D341Med (cell line): ENCODE results near the gene PDSS2.

Experiments used
- DNase-seq: peaks from one replicate; pipeline ENCODE4 v3.0.0; 2012; ENCODE audit warnings: low spot score

The PDSS2 gene

GRCh38 chr6:107271208-107271790 is 188.1 kb downstream of the PDSS2 start:
- DNase-seq, result no peak

DNA sequence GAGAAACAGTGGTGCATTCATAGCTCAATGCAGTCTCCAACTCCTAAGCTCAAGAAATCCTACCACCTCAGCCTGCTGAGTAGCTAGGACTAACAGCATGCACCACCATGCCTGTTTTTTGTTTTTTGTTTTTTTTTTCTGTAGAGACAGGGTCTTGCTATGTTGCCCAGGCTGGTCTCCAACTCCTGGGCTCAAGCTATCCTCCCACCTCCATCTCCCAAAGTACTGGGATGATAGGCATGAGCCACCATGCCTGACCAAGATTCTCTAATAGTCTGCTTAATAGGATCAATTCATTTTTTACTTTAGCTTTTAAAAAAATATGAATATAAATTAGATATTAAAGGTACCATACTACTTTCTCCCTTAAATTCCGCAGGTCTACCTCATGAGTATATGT is 191.7 kb downstream of the PDSS2 start:
- no peak for DNase-seq

DNA sequence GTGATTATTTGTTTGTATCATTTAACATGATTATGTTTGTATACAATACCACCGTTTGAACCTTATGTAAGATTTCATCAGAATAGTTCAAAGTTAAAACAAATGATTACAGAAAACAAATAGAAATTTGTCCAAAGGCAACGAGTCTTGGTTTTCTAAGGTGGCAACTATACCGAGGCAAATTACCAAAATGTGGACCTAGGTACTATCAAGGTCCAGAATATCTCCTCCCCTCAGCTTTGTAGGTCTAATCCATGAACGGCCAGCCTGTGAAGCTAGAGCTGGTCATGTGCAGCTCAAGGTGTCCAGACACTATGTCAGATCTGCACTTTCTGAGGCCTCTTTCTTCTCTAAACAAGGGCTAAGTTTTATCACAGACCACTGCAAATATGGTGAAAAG is 192.4 kb downstream of the PDSS2 start:
- no peak for DNase-seq

- no peak for DNase-seq
Observed at GRCh38 chr6:107266563-107266962, 192.8 kb downstream of the PDSS2 start.

DNA sequence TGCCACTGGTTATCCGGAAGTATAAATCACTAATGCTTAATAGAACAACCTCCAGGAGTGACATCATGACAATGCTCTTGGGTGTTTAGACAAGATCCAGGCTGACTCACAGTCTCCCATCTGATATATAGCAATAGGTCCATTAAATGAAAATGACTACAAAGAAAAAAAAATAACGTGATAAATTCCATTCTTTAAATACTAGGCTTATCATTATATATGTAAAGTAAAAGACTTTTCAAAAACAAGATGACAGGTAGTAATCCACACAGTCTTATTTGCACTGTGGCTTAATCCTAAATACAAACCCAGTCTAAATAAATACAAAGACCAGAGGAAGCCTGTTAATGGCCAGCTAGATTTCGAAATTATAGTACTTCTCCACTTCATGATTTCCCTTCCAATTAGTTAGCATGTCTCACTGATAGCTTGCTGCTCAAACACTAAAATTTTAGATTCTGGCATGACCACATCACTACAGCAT is 195.0 kb downstream of the PDSS2 start:
- no peak for DNase-seq

- DNase-seq, result no peak
Observed at GRCh38 chr6:107259951-107260350, 199.4 kb downstream of the PDSS2 start.

DNA sequence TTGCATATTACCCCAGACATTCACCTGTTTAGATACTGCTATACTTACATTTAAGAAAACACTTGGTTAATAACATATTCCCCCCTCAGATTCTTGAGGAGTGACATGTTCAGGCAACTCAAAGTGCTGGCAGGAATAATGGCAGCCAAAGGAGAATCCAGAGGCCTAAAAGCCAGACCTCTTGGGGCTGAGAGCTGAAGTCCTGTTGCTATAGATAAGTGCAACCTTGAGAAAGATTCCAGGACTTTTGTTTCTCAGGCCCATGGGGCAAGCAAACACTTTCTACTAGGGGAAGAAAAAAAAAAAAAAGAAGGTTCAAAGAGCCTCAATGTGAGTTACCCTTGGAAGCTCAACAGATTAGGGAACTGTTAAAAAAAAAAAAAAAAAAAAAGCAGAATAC is 211.2 kb downstream of the PDSS2 start:
- DNase-seq, result no peak

DNA sequence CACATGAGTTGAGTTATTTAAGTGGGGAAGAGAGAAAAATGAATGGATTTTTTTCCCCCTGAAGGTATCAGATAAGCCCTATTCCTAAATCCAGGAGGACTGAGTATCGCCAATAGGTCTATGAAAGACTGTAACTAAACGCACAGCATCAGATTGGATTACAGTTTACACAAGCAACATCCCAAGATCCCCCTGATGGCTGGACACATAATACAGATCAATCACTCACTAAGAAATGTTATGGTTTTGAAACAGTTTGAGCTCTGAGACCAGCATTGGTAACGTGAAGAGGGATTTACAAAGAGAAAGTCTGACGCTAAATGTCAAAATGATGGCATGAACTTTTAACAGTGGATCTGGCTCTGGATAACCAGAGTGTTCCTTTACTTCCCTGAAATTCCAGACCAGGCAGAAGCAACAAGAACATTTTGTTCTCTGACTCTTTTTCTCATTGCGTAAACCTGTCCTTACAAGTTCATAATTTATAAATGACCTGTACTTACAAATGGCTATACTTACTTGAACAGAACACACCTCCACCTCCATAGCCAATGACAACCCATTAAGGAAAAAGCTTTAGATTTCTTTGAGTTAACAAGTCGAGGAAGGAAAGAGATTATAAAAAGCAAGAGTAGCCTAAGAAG is 212.3 kb downstream of the PDSS2 start:
- no peak for DNase-seq

GRCh38 chr6:107246249-107246971 is 213.0 kb downstream of the PDSS2 start:
- DNase-seq, result no peak

GRCh38 chr6:107244742-107245480 is 214.5 kb downstream of the PDSS2 start:
- DNase-seq, result peak; percentile 30

DNA sequence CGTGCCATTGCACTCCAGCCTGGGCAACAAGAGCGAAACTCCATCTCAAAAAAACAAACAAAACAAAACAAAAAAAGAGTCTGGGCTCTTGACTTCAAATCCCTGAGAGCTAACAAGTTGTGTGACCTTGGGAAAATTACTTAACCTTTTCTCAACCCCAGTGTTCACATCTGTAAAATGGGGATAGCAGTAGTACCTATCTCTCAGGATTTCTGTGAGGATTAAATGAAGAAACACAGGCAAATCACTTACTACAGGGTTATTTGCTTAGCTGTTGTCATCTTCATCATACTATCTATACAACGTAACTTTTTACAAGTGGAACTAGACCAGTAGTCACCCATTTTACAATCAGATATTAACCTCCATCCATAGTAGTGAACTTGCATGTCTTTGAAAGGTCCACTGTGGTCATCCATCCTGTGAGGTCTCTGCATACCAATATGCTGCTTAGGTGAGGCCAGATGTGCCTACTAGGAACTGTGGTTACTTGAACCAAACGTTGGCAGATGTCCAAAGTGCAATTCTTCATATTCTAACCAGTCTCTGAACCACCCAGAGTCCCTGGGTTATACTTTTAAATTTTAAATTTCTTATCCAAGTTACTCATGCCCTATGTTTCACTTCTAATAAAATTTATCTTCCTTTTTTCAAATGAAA is 215.2 kb downstream of the PDSS2 start:
- DNase-seq, result no peak

DNA sequence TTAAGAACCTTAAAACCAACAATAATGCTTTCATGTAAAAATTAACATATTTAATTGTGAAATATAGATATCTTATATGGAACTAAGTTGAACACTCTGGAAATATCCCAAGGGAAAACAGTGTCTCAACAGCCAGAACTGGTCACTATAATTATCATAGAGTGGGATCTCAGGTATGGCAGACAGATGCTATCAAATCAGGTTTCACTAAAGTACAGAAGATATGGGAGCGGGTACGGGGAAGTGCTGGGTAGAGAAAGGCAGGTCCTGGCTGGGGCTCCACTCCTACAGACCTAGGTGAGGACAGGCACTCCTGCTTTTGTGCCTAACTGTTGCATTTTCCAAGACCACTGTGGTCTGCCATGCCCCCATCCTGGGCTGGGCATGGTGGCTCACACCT is 215.9 kb downstream of the PDSS2 start:
- no peak for DNase-seq

DNA sequence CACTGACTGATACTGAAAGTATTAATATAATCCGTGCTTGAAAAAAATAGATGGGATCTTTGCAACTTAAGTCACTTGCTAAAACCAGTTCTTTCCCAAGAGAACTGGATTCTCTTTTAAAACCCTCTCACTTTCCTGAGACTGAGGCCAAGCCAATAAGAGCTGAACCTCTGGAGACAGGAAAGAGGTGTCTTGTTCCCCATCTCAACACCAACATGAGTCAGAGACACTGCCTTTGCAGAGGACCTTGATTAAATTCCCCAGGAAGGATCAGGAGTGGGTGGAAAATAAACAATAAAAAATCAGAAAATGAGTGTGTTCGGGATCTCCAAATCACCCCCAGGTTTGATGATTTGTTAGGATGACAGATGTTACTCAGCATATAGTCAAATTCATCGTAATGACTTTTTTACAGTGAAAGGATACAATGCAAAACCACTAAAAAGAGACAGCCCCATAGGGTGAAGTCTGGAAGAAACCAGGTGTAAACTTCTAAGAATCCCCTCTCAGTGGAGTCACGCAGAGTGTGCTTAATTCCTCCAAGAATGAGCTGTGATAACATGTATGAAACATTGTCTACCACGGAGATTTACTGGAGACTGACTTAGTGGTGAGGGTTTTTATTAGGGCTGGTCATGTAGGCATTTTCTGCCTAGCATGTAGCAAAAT is 221.2 kb downstream of the PDSS2 start:
- peak; percentile 32 for DNase-seq

DNA sequence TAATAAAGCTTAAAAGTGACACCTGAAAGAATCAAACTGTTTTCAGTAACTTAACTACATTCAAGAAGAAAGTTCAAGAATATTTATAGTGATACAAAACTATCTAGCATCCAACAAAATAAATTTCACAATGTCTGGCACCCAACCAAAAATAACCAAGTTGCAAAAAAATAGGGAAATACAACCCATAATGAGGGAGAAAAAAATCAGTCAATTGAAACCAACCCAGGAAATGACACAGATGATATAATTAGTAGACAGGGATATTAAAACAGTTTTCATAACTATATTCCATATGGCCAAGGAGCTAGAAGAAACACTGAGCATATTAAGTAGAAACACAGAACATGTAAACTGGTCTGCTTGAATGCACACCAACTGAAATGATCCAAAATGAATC is 223.9 kb downstream of the PDSS2 start:
- no peak for DNase-seq

DNA sequence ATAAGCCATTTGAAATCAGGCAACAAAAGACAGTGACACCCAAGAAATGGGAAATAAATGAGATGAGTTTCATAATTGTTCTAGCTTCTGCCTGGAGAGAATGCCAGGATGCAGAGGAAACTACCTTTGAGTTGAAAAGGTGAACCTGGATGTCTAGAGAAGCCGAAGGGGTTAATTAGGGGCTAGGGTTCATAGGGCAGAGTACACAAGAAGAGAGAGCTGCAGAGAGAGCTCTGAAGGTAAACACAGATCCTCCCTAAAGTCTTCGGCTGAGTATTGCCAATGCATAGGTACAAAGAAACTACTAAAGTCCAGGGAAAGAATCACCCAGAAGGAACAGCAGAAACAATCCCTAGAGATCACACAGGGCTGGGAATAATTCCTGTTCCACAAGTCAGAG is 224.4 kb downstream of the PDSS2 start:
- DNase-seq, result no peak

DNA sequence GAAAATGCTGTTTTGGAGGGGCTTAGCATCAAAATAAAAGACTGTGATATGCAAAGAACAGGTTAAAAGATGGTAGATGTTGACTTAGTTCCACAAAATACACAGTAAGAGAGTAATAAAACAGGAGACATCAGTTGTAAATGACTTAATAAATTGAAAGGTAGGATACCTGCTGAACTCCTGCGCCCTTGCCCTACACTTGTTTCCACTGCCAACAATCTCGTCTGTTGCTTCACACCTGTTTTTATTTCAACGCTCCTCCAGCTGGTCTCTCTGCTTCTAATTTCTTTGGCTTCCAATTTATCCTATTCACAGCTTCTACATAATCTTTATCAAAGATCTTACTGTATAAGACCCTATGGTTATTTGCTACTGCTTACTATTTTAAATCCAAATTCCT is 228.1 kb downstream of the PDSS2 start:
- no peak for DNase-seq

- DNase-seq, result no peak
Observed at GRCh38 chr6:107230448-107230847, 228.9 kb downstream of the PDSS2 start.

- DNase-seq, result no peak
Observed at GRCh38 chr6:107230024-107230423, 229.3 kb downstream of the PDSS2 start.

GRCh38 chr6:107228754-107229153 is 230.6 kb downstream of the PDSS2 start:
- no peak for DNase-seq

GRCh38 chr6:107221519-107221918 is 237.8 kb downstream of the PDSS2 start:
- DNase-seq, result no peak

DNA sequence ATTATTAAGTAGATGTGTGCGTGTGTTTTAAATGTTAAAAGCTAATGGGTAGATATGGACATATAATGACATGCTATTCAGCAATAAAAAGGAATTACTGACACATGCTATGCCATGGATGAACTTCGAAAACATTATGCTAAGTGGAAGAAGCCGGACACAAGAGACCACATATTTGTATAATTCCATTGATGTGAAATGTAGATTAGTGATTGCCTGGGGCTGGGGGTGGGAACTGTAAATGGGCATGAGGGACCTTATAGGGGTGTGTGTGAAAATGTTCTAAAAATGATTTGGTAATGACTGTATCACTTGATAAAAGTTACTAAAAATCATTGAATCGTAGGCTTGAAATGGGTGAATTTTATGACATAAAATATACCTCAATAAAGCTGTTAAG is 239.5 kb downstream of the PDSS2 start:
- no peak for DNase-seq

DNA sequence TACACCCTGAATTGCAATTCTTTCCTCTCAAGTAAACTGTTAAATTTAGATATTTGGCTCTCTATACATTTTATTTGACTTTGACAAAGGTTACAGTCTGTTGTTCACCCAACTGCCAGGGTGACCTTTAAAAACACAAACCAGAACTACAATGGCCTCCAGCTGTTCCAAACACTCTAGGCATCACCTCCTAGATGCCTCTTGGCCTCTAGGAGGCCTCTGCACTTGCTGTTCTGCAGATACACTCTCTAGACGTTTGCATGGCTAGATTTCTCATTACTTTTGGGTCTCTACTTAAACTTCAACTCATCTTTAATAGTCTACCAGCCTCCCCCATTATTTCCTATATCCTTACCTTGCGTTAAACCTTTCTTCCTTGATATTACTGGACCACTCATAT is 241.2 kb downstream of the PDSS2 start:
- DNase-seq, result no peak
